HG03571 (cell line): ENCODE measurements around the gene NAGPA.

Source experiments
- ATAC-seq: cut with Tn5 transposase; IDR thresholded peaks from one replicate; pipeline ENCODE4 v1.9.1; 2021; ENCODE audit not compliant: unreplicated experiment

The NAGPA gene

GRCh38 chr16:5004311-5004710 lies 29.4 kb downstream of the NAGPA start:
- ATAC-seq: no peak

- ATAC-seq: no peak
These were observed 29.9 kb downstream of the NAGPA start for GRCh38 chr16:5003828-5004227.

GRCh38 chr16:5003211-5003610 lies 30.5 kb downstream of the NAGPA start:
- ATAC-seq: no peak

DNA sequence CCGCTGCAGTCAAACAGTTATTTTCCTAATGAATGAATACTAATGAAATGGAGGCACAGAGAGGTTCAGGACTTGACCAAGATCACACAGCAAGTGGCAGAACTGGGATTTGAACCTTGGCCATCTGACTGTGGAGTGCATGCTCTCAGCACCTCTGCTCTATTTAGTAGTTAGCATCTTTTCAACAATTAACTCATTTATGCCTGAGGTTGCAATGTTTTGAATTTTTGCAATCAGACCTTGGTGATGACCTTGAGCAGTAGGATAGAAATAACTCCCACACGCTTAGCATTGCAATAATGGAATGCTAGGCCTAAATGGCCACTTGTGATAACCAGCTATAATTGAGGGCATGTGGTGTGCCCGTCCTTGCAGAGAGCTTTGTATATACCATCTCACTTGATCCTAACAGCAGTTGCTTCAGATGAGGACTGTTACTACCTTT lies 31.0 kb downstream of the NAGPA start:
- ATAC-seq: no peak

DNA sequence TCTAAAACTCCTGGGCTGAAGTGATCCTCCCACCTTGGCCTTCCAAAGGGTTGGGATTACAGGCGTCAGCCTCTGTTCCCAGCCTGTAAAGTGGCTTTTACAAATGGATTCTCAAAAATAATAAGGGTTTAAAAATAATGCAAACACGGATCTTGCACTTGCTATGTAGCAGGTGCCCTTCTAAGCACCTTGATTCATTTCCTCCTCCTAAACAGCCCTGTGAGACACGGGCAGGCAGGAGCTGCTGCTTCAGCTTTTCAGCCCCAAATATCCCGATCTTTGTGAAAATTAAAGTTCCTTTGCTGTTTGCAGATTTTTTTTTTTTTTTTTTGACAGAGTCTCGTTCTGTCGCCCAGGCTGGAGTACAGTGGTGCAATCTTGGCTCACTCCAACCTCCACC lies 31.7 kb downstream of the NAGPA start:
- no peak for ATAC-seq

GRCh38 chr16:5001571-5001970 lies 32.2 kb downstream of the NAGPA start:
- no peak for ATAC-seq

DNA sequence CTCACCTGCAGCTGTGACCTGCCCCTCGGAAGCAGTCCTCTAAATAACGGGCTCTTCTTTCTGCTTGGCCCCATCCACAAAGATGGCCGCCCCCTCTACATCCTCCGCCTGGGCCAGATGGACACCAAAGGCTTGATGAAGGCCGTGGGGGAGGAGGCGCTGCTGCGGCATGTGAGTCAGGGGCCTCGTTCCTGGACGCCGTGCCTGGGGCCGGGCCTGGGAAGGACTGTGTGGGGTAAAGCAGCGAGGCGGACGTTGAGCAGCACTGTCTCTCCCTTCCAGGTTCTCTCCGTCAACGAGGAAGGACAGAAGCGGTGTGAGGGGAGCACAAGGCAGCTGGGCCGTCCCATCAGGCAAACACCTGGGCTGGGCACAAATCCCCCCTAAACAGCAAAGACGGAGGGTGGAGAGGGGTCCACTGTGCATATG lies 33.1 kb downstream of the NAGPA start:
- no peak for ATAC-seq

GRCh38 chr16:4994719-4995434 lies 38.9 kb downstream of the NAGPA start:
- ATAC-seq: no peak

GRCh38 chr16:4991754-4992153 lies 42.0 kb downstream of the NAGPA start:
- ATAC-seq: no peak

GRCh38 chr16:4990415-4990814 lies 43.3 kb downstream of the NAGPA start:
- ATAC-seq: no peak

GRCh38 chr16:4989391-4990006 lies 44.2 kb downstream of the NAGPA start:
- no peak for ATAC-seq

- ATAC-seq: no peak
These were observed 45.1 kb downstream of the NAGPA start for GRCh38 chr16:4988647-4989046.

- no peak for ATAC-seq
These were observed 46.0 kb downstream of the NAGPA start for GRCh38 chr16:4987580-4988374.

GRCh38 chr16:4987250-4987579 lies 46.5 kb downstream of the NAGPA start:
- ATAC-seq: no peak

- ATAC-seq: no peak
These were observed 49.4 kb downstream of the NAGPA start for GRCh38 chr16:4984174-4984990.

- no peak for ATAC-seq
These were observed 51.5 kb downstream of the NAGPA start for GRCh38 chr16:4982056-4982867.

GRCh38 chr16:4981473-4981872 lies 52.3 kb downstream of the NAGPA start:
- ATAC-seq: no peak

DNA sequence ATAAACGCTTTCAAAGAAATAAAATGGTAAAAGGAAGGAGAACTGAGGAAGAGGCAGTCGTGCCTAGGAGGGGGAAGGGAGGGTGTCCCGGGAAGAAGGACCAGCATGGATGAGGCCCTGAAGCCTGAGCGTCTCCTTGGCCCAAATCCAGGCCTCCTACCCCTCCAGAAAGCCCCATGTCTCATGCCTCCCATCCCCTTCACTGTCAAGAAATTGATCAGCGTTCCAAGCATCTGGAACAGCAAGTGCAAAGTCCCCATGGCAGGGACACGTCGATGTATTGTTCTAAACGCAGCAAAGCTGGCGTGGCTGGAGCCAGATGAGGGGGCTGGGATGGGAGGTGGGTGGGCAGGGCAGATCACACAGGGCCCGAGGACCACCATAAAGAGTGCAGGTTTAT lies 53.0 kb downstream of the NAGPA start:
- ATAC-seq: no peak

DNA sequence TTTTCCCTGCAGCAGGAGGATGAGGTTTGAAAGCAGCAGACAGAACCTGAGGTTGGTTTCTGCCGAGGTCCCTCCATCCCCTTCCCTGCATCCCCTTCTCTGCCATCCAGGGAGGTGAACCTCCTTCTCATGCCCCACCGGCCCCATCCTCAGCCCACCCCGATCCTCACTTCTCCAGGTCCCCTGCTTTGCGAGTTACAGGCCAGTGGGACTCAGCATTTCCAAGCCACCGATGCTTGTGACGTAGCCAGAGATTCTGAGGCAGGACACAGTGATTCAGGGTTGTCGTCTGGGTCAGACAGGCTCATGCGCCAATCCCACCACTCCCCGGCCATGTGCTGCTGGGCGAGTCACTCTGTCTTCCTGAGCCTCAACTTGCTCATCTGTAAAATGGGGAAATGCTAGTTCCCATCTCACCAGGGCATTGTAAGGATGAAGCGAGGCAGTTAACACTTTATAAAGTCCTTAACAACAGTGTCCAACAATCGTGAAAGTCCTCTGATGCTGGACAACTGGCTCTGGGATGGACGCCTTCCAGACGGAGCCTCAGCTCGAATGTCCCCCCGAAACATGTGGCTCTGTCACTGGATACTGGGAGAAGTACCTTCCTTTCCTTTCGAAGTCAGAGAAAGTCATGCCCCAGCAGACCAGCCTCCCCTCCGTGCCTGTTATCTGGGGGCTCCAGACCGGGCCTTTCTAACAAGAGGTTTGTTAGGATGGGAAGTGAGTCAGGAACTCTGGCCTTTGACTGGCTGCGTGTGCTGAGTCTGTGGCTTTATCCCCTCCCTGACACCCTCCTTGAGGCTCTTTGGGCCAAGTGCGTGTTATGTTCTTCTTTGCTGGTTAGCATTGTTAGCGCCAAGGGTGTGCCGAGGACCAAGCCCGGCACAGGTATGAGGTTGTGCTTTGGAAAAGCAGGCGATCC lies 53.7 kb downstream of the NAGPA start:
- no peak for ATAC-seq
